Right lobe of liver (tissue), 4 donors: Measurements from ENCODE around the gene HRH2.

Experiments used
- CTCF ChIP-seq, 4 donors: fragments of 200-600 bp in 3 of 4; fragments of 450-650 bp in 1 of 4; IDR thresholded peaks; one replicate each; pipeline versions ENCODE4 v1.5.1 to v1.8.0; 2016 to 2022; ENCODE audit warnings: antibody characterized with exemption in 4 of 4, mild to moderate bottlenecking in 2 of 4
- POLR2A ChIP-seq: fragments of 450-650 bp; IDR thresholded peaks from one replicate; pipeline ENCODE4 v1.6.1; 2017; ENCODE audit warnings: antibody characterized with exemption, mild to moderate bottlenecking
- donor health status: DM: no; HTN: no; CAD: no.
- donor health status: DM: no; HTN: no; CAD: no.
- donor health status: DM: no; HTN: yes; CAD: no.

GRCh38 chr5:175684931-175685330, 27.1 kb downstream of the HRH2 start:
- no peak for TF ChIP-seq CTCF (IDR thresholded peaks at IDR 0.05)
- no peak for TF ChIP-seq POLR2A
